HG03280 (cell line): ENCODE measurements around the gene MLLT1.
"Not testable (repeated sequence)": the region's sequence is repeated elsewhere in the genome, so short reads cannot be mapped to it uniquely, and the experiment has no call there.

Experiments
- ATAC-seq: cut with Tn5 transposase; IDR thresholded peaks from one replicate; pipeline ENCODE4 v1.9.1; 2021; ENCODE audit warnings: mild to moderate bottlenecking, moderate library complexity; ENCODE audit not compliant: unreplicated experiment

MLLT1 gene, protein sequence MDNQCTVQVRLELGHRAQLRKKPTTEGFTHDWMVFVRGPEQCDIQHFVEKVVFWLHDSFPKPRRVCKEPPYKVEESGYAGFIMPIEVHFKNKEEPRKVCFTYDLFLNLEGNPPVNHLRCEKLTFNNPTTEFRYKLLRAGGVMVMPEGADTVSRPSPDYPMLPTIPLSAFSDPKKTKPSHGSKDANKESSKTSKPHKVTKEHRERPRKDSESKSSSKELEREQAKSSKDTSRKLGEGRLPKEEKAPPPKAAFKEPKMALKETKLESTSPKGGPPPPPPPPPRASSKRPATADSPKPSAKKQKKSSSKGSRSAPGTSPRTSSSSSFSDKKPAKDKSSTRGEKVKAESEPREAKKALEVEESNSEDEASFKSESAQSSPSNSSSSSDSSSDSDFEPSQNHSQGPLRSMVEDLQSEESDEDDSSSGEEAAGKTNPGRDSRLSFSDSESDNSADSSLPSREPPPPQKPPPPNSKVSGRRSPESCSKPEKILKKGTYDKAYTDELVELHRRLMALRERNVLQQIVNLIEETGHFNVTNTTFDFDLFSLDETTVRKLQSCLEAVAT

DNA sequence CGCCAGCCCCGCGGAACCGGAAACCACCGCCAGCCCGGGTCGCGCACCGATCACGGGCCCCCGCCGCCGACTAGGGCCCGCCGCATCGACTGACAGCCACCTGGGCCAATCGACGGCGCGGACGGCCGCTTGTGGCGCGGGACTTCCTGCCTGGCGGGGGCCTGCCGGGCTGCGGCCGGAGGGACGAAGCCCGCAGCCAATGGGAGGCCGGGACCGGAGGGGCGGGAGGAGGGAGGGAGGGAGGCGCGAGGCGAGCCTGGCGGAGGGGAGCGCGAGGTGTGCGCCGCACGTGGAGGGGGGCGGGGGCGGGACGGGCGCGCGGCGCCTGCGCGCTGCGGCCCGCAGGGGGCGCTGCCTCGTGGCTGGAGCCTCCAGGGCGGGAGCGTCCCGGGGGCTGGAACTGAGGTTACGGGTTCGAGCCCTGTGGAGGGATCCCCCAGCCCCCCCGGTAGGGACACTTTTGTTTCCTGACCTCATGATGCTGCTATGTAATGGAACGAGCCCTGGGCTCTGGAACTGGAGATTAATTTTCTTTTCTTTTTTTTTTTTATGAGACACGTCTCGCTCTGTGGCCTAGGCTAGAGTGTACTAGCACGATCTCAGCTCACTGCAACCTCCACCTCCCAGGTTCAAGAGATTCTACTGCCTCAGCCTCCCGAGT, at the start of gene MLLT1:
MLLT1 (minus strand) TSS at position 45 of the 661 bp plus-strand sequence. CDS start 191 bp downstream, outside the sequence.
- peak; percentile 95 for ATAC-seq

DNA sequence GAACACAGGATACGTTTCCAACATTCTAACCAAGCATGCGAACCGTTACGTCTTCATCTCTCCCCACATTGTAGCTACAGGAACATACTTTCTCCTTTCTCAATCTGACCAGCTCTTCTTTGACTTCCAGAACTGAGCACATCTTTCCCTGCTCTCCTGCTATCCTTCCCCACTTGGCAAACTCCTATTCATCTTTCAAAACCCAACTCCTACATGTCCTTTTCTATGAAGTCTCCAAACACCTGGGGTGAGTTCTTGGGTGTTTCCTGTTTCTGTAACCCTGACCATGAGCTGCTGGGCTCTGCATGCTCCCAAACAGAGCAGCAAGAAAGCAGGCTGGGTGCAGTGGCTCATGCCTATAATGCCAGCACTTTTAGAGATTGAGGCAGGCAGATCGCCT, 47.0 kb upstream of the MLLT1 start:
- ATAC-seq, result no peak

DNA sequence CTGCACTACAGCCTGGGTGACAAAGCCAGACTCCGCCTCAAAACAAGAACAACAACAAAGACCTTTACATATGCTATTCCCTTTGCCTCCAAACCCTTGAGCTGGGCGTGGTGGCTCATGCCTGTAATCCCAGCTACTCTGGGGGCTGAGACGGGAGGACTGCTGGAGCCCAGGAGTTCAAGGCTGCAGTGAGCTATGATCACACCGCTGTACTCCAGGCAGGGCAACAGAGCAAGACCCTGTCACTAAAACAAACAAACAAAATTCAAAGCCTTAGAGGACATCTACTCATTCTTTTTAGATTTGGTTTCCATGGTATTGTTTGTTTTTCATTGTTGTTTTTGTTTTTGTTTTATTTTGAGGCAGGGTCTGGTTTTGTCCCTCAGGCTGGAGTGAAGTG, 45.8 kb upstream of the MLLT1 start:
- ATAC-seq, result no peak

DNA sequence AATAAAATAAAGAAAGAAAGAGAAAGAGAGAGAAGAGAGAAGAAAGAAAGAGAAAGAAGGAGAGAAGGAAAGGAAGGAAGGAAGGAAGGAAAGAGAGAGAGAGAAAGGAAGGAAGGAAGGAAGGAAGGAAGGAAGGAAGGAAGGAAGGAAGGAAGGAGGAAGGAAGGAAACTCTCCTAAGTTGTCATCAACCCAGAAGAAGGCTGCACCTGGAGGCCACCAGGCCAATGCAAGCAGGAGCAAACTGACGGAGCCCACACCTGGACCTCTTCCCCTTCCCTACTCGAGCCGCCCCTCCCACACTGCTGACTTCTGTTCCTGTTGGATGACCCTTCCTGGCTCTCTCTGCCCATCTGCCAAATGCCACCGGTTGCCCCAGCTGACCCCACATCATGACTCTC, 45.0 kb upstream of the MLLT1 start:
- no peak for ATAC-seq

DNA sequence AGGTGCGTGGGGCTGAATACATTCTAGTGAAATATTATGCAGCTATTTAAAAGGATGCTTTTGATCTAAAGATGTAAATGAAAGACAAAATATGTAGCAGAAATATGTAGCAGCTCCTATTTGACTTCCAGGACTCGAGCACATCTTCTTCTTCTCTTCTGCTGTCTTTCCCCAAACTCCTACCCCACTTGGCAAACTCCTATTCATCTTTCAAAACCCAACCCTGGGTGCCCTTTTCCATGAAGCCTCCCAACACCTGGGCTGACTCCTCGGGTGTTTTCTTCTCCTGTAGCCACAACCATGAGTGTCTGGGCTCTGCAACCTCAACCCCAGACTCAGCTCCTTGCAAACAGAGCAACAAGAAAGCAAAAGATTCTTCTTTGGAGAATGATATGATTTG, 42.5 kb upstream of the MLLT1 start:
- no peak for ATAC-seq

DNA sequence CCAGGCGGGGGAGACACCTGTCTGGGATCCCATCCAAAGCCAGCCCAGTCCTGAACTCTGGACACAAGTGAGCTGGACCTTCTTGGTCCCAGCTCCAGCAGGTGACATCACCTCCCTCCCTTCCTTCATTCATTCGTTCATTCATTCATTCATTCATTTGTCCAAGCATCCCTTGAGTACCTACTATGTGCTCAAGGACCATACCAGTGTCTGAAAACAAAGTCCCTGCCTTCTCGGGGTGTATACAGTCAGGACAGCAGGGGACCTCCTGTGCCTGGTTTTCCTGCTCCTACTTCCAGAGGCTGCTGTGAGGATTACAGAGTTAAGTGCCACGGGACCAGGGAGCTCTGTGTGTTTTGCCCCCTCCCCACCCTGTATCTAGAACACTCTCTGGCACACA, 39.6 kb upstream of the MLLT1 start:
- ATAC-seq, result no peak

DNA sequence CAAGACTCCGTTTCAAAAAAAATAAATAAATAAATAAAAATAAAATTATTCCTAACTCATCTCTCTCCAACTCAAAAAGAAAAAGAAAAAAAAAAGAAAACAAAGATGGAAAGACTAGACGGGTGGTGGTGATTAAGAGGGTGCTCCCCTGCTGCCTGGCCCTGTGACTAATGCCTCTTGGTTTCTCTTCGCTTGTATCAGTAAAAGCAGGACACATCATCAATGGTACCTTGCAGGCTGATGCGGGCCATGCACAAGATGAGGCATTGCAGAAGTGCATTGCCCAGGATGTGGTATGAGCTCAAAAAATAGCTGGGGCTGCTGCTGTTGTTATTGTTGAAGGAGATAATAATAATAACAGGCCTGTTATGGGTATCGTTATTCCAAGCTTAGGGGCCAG, 39.0 kb upstream of the MLLT1 start:
- ATAC-seq, result no peak

DNA sequence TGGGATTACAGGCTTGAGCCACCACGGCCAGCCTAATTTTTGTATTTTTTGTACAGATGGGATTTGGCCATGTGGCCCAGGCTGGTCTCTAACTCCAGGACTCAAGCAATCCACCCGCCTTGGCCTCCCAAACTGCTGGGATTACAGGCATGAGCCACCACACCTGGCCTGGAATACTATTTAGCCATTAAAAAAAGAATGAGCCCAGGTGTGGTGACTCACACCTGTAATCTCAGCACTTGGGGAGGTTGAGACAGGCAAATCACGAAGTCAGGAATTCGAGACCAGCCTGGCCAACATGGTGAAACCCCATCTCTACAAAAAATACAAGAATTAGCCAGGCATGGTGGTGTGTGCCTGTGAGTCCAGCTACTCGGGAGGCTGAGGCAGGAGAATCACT, 35.9 kb upstream of the MLLT1 start:
- not testable (repeated sequence) for ATAC-seq

DNA sequence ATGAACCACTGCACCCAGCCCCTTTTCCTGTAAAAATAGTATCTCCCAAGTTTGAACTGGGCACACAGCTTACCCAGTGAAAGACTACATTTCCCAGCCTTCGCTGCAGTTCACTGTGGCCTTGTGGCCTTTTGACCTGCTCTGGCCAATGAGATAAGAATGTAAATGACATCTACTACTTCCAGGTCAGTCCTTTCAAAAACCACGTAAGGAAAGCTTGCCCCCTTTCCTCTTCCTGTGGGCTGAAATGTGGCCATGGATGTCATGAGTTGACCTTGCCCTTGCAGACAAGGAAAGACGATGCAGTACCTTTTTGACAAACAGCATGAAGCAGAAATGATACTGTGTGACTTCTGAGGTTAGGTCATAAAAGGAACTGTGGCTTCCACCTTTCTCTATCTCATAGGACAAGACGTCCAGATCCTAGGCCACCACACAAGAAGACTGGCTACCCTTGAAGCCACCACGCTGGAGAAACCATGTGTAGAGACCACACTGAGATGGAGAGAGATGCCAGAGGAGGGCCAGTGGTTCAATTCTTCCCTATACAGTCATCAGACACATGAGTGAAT, 33.7 kb upstream of the MLLT1 start:
- no peak for ATAC-seq

DNA sequence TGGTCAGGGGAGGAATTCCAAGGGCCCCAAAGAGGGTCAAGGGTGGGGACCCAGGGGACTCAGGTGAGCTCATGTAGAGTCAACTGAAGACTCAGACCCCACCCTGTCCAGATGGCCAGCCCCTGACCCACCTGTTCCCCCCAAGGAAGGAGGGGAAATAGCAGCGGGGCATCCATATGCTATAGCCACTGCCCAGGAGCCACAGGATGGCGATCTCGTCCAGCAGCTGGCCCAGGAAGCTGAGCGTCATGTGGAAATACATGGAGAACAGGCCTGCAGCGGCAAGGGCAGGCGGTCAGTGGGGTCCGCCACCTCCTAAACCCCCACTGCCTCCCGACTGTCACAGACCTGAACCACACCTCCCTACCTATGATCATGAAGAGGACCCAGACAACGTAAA, 32.2 kb upstream of the MLLT1 start:
- ATAC-seq, result no peak

DNA sequence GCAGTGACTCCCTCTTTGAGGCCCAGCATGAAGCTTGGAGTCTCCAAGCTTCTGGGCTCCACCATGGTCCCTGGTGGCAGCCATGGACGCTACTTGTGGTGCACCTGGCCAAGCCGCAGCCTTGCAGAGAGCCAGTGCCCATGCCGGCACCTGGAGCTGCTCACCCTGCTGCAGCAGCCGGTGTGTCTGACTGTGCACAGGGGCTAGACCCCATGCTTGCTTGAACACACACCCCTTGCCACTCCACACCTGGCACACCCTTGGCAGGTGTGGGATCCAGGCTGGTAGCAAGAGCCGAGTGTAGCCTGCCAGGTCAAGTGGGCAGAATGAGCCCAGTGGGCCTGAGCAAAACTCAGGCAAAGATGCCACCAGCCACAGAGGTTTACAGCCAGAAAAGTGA, 18.6 kb upstream of the MLLT1 start:
- ATAC-seq, result no peak

DNA sequence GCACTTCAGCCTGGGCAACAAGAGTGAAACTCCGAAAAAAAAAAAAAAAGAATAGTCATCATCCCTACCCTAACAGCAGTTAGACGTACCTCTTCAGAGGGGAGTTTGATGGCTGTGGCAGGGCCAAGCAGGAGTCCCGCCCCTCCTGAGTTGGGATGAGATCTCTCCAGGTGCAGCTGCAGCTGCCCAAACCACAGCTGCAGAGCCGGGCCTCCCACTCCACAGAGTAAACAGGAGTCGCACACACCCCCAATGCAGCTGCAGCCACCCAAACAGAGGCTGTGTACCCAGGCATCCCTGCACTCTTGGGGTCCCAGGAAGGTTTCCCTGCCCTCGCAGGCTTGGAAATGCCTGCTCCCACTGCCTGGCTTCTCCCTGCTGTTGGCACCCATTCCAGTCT, 17.4 kb upstream of the MLLT1 start:
- no peak for ATAC-seq

DNA sequence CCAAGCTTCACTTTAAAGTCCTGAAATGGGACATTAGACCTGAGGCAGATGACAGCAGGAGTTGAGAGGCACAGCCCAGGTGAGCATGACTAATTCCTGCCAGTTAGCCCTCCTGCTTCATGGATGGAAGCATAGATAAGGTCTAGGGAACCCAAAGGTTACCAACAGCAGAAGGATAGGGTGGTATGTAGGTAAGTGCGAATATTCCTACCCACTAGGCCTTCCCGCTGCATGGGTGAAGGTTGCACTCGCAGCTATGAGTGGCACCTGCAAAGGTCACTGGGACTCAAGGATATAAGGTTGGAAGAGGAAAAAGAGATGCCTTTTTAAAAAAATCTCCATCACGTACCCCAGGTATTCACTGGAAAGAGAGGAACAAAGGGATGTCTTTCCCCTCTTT, 12.2 kb upstream of the MLLT1 start:
- ATAC-seq, result no peak

DNA sequence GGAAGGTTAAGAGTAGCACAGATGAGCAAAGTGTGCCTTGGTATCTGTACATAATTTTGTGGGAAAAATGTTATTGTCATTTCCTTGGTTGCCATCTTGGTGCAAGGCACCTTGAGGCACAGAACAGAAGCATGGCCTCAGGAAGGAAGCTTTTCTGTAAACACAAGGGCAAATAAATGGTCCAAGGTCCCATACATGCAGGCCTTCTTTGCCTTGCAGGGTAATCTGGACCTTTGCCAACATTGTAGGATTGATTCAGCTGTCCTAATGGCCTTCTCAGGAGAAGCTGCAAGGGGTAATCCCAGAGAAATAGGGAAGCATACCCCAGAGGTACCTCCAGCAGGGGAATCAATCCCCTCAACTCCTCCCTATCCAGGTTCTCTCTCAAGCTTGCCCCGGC, 9.0 kb upstream of the MLLT1 start:
- no peak for ATAC-seq

DNA sequence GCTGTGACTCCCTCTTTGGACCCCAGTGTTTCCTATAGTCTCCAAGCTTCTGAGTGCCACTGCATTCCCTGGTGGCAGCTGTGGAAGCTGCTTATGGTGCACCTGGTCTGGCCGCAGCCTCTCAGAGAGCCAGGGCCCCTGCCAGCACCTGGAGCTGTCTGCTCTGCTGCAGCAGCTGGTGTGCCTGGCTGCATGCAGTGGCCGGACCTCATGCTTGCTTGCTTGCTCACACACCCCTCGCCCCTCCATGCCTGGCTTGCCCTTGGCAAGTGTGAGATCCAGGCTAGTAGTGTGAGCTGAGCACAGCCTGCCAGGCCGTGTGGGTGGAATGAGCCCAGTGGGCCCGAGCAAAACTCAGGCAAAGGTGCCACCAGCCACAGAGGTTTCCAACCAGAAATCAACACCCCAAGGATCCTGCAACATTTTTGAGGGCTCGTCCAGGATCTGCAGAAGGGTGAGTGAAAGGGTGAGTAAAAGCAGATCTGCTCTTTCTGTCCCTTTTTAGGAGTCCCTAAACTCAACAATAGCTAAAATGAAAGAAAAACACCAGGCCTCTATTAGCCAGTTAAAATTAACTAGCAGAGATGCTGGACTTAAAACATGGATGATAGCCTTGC, 7.6 kb upstream of the MLLT1 start:
- no peak for ATAC-seq

DNA sequence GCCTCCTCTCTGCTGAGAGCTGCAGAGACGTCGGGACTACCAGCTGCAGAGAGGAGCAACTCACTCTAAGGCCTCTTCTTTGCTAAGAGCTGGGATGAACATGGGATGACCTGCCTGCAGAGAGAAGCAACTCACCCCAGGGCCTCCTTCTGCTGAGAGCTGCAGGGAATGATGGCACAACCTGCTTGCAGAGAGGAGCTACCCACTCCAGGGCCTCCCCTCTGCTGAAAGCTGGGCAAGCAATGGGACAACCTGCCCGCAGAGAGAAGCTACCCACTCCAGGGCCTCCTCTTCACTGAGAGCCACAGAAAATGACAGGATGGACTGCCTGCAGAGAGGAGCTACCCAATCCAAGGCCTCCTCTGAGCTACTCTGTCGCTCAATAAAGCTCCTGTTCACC, 6.9 kb upstream of the MLLT1 start:
- ATAC-seq, result no peak

DNA sequence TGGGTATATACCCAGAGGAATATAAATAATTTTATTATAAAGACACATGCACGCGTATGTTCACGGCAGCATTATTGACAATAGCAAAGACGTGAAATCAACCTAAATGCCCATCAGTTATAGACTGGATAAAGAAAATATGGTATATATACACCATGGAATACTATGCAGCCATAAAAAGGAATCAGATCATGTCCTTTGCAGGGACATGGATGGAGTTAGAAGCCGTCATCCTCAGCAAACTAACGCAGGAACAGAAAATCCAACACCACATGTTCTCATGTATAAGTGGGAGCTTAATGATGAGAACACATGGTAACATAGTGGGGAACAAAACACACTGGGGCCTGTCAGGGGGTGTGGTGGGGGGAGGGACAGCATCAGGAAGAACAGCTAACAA, 2.6 kb upstream of the MLLT1 start:
- ATAC-seq, result not testable (repeated sequence)

DNA sequence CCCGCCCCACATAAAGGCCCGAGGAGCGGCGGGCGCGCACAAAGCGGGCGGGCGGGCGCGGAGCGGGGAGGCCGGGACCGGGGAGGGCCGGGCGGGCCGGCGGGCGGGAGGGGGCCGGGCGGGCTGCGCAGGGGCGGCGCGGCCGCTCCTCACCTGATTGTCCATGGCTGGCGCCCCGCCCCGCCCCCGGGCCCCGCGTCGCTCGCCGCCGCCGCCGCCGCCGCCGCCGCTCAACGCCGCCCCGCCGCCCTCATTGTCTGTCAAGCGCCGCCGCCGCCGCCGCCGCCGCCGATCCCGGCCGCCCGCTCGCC, 200 bp downstream of the MLLT1 start:
- ATAC-seq, result peak; percentile 31

DNA sequence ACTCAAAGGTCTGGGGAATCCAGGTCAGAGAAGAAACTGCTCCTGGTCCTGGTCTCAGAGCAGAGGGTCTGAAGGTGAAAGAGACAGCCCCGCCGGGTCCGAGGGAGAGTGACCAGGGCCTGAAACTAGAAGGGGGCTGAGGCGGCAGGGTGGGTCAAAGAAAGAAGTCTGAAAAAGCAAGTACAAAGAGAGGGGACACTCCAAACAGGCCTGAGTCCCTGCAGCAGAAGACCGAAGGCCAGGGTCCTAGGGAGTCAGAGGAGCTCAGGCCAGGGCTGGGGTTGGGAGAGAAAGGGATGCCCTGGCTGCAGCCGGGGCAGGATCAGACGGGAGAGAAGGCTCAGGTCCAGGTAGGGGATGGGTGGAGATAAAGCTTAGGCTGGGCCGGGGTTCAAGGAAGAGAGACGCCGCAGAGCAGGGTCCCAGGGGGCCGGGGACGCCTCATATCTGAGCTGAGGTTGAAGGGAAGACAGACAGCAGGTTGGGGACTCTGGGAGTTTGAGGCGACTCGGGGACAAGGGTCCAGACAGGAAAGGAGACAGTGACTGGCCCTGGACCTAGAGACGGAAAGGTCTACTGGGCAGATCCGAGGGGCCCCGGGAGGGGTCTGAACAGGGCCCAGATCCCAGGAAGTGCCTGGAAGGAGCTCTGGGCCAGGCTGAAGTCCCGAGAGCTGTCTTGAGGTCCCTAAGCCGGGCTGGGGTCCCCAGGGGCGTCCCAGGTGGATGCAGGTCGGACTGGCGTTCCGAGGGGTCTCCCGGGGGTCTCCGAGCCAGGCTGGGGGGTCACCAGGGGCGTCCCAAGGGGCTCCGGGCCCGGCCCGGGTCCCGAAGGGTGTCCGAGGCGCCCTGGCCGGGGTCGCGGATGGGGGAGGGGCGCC, 795 bp downstream of the MLLT1 start:
- ATAC-seq, result no peak

DNA sequence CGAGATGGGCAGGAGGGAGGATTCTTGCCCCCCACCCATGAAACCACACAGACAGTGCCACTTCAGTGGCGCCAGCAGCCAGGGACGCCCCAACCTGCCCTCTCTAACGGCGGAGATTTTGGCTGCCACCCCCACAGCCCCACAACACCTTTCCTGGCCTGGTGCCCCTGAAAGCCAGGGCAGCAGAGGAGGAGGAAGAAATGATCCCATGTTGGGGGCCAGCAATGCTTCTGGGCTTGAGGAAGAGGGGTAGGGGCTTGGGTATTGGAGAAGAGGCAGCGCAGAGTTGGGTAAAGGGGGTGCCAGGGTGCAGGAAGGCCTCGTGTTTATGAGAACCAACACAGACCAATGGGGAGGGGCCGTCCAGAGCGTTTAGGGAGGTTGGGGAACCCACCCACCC, 1.7 kb downstream of the MLLT1 start:
- no peak for ATAC-seq

DNA sequence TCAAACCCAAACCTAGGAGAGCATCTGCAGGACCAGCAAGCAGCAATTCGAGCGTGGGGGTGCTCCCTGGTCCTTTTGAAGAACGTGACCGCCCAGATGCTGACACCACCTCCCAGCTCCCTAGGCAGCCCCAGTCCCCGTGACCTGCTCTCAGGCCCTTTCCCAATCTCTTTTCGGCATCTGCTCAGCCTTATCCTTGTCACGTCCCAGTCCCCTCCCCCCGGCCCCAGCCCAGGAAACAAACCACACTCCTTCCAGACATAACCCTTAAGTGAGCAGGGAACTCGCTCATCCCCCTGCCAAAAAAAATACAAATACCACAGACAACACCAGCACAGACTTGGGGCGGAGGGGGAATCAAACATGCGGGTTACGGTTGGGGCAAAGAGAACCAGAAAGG, 3.3 kb downstream of the MLLT1 start:
- no peak for ATAC-seq
